ENCODE data around the gene KLHL21.

- TF ChIP-seq CTCF (conservative IDR thresholded peaks at IDR 0.05) (no peak), EZH2 (IDR thresholded peaks at IDR 0.05; ENCODE audit: low read depth) (no peak)
Observed at GRCh38 chr1:6545276-6546112, 57.2 kb downstream of the KLHL21 start.

All from PC-9 (cell line).